ENCODE data around the gene MTHFD2L.

DNA sequence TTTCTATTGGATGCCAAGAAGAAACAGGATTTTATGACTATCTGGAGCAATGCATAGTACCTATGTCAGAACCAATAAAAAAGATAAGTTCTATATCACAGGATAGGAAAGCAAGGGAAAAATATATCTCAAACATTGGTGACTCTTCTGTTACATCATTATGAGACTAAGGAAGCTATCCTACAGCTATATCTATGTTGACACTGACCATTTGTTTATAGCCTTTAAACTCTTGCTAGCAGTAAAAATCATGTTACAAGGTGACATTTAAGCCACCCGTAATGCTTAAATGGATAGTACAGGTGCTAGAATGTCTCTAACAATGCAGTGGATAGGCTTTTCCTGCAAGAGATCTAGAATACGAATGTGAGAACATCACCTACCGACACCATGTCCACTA lies 121.8 kb downstream of the MTHFD2L start:
- TF ChIP-seq PAX5 (IDR thresholded peaks at IDR 0.05; ENCODE audit: insufficient read depth, low read length, severe bottlenecking), result no peak
- no peak for TF ChIP-seq POLR2A (IDR thresholded peaks at IDR 0.05; ENCODE audit: low read depth, low read length)
- TF ChIP-seq POU2F2 (IDR thresholded peaks at IDR 0.05; ENCODE audit: low read depth, low read length), result no peak
- no peak for TF ChIP-seq SPI1 (IDR thresholded peaks at IDR 0.05; ENCODE audit: low read depth, low read length)

Measured in GM12891 (cell line).